Measurements from ENCODE around the gene SBNO1.
"Not testable (repeated sequence)": the region's sequence is repeated elsewhere in the genome, so short reads cannot be mapped to it uniquely, and the experiment has no call there.

SBNO1 gene

DNA sequence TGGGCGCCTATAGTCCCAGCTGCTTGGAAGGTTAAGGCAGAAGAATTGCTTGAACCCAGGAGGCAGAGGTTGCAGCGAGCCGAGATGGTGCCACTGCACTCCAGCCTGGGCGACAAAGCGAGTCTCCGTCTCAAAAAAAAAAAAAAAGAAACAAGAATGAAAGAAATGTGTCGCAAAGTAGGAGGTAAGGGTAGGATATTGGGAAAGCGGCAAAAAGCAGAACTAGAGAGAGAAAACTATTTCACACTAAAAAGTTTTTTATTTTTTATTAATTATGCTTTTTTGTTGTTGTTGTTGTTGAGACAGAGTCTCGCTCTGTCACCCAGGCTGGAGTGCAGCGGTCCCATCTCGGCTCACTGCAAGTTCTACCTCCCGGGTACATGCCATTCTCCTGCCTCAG is 17.7 kb downstream of the SBNO1 start:
- no peak for DNase-seq (ENCODE audit: low read depth)

DNA sequence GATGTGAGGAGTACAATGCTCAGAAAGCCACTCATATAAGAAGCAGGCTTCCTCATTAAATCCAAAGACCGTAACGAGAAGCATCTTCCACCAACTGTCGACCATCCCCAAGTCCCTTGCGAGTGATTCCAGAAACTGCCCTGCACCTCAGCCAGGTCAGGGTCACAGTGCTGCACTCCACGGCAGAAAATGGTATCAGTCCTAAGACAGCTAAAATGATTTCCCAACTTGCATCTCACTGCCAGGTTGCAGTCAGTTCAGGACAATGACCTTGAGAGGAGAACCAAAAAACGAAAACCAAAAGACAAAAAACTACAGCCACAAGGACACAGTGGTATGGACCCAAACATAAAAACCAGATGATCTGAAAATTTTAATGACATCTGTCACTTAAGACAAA is 20.6 kb downstream of the SBNO1 start:
- no peak for DNase-seq (ENCODE audit: low read depth)

DNA sequence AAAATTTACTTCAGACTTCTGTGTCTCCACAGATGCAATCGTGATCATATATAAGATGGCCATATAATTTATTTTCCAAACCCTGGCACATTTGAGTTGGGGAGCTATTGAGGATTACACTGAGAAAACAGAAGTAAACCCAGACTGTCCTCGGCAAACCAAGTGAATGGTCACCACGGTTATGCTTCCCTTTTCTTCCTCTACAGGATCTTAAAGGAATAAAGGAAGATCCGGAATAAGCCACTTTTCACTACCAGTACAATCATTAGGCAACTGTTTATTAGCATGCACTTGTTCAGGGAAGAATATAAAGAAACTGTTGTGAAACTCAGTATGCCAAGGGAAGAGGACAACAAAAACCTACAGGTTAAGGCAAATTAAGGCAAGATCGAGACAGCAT is 27.6 kb downstream of the SBNO1 start:
- no peak for DNase-seq (ENCODE audit: low read depth)

DNA sequence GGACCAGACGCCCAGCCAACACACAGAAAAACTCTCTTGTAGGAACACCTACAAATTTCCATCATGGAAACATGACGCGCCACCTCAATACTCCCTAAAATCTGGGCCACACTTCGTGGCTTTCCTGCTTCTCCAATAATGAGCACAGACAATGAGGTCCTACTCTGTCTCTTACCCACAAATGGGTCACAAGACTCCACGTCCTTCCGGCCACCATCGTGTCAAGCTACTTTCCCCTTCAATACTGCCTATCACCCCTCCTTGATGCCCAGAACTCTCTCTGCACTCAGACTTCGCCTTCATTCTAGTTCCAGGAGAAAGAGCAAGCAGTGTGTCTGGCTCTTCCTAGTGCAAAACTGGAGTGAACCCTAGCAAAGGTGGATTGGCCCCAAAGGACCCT is 28.1 kb downstream of the SBNO1 start:
- no peak for DNase-seq (ENCODE audit: low read depth)

DNA sequence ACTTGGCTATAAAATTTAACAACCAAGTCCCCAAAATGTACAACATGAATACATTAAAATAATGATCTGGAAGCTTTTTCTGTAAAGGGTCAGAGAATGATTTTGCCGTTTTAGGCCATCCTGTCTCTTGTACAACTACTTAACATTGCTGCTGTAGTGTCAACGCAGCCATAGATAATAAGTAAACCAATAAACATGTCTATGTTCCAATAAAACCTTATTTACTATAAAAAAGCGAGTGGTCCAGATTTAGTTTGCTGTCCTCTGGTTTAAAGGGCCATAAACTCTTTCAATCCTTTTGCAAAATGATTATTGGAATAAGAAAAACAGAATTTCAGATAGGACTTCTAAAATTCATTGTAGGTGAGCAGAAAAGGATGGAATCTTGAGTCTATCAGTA is 29.2 kb downstream of the SBNO1 start:
- no peak for DNase-seq (ENCODE audit: low read depth)

DNA sequence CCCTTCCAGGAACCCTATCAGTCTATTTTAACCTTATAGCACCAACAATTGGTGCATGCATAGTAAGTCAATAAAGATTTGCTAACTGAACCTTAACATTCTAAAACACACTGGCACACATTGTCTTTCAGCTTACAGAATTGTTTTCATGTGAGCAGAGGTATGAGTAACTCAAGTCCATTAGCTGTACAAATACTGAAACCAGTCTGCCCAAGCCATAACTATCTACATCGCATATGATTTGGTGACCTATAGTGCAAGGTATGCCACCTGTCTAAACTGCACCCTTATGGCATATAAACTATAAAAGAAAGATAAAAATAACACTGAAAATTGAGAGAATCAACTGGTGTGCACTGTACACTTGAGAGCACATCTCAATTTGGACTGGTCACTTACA is 34.8 kb downstream of the SBNO1 start:
- DNase-seq (ENCODE audit: low read depth), result no peak

DNA sequence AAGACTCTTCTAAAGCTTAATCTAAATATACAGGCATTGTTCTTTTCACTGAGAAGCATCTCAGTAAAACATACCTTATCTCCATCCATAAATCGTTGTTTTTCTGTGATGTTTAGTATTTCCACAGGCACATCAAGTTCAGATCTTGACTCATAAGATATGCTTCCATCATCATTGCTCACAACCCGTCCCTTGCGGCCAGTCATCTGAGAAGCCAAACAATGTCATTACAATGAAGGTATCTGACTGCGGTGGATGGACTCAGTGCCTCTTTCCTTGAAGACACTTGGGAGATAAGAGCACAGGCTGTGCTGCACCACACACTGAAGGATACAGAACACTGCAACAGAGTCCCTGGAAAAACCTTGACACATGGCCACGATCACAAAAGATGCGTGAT is 44.8 kb downstream of the SBNO1 start:
- DNase-seq (ENCODE audit: low read depth), result no peak

DNA sequence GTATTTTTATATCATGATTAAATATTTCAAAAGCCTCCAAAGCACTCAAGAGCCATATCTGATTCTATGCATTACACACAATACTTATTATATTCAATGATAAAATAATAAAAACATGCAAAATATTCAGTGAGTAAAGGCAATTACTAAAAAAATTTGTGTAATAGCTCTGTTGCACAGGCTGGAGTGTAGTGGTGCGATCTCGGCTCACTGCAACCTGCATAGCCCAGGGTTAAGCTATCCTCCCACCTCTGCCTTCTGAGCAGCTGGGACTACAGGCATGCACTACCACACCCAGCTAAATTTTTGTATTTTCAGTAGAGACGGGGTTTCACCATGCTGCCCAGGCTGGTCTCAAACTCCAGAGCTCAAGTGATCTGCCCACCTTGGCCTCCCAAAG is 45.4 kb downstream of the SBNO1 start:
- DNase-seq (ENCODE audit: low read depth), result no peak

DNA sequence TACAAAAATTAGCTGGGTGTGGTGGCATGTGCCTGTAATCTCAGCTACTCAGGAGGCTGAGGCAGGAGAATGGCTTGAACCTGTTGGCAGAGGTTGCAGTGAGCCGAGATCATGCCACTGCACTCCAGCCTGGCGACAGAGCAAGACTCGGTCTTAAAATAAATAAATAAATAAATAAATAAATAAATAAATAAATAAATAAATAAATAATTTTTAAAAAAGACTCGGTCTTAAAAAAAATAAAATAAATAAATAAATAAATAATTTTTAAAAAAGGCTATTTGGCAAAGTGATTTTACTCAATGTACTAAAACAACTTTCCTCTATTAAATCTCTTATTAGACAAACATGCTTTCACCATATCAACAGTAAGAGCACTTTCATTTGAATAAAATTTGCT is 51.6 kb downstream of the SBNO1 start:
- DNase-seq (ENCODE audit: low read depth), result not testable (repeated sequence)

DNA sequence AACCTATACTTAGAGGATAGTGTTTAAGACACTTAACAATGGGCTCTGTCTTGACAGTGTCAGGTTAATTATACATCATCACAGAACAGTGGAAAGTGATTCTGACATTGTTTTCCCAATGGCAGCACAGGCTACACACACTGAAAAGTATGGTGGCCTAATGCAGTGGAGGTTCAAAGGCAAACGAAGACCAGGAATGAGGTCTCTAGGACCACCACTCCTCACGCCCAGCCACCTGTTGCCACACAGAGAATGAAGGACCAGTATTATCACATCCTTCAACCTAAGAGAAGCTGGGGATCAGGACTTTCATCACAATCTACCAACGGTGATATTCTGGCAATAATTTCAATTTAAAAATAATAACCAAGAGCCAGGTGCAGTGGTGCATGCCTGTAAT is 58.4 kb downstream of the SBNO1 start:
- DNase-seq (ENCODE audit: low read depth), result no peak

DNA sequence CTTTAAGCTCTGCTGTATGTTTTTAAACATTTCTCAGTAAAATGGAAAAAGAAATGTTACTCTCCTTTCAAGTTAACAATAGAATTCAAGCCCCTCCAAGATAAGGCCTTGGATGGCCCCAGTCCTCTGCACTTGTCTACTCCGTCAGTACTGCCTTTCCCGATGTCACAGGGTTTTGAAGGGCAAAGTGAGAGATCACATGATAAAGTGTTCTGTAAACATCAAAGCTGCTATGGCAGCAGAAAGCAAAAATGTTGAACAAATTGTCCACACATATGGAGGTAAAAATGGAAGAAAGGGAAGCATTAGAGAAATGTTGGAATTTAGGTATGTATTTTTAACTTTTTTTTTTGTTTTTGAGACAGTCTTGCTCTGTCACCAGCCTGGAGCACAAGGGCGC is 59.5 kb downstream of the SBNO1 start:
- no peak for DNase-seq (ENCODE audit: low read depth)

DNA sequence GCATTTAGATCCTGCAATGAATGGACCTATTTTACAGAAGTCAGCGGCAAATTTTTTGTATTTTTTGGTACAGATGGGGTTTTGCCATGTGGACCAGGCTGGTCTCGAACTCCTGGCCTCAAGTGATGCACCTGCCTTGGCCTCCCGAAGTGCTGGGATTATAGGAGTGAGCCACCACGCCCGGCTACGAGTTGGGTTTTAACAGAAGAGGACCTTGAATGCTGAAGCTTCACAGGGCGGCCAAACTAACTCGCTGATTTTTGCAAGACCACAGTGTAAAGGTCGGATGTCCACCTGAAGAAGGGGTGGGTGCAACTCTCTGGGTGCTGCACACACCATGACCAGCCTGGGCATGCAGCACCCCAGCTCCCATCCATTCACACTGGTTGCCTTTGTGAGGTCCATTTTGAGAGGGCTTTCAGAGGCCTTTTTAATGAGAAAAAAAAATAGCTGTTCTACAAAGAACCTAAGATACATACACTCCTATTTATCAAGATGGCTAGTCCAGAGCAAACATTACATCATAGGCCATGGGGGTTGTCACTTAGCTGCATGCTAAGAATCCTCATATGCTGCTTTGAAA is 71.4 kb downstream of the SBNO1 start:
- no peak for DNase-seq (ENCODE audit: low read depth)

DNA sequence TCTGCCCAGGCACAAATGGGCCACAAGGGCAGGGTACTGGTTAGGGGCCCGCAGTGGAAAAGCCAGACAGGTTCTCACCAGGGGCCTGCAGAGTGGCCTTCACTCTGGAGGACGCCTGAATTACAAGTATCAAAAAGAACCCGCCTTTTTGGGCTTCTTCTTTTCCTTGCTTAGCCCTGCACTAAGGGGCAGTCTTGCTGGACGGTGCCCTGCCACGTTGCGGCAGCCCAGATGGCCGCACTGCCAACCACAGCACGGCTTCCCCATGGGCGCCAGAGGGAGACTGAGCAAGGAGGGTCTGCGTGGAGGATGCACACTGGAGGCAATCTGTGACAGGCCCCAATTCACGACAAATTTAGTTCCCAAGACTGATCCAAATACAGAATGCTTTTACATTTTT is 74.7 kb downstream of the SBNO1 start:
- DNase-seq (ENCODE audit: low read depth), result no peak

DNA sequence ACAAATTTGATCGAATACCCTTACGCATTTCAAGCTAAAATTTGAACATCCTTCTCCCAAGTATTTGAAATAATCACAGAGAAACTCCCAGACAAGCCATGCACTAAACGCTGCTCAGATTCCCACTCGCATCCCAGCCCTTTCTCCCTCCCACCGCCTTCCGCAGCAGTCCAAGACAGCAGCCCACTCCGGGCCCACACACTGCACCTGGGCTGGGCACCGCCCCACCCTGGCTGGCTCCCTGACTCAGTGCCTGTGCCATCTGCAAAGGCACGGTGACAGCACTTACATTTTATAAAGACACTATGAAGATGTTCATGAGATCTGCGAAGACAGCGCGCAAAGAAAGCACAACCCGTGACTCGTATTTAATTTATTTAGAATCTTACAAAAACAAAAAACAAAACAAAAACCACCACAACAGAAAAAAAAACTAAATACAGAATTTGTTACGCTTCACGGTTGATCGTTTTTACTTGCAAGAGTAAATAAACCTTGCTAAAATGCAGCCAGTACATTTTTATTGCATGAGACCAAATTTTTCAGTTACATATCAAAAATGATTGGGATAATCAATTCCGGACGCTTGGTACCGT is 75.8 kb downstream of the SBNO1 start:
- DNase-seq (ENCODE audit: low read depth), result no peak

DNA sequence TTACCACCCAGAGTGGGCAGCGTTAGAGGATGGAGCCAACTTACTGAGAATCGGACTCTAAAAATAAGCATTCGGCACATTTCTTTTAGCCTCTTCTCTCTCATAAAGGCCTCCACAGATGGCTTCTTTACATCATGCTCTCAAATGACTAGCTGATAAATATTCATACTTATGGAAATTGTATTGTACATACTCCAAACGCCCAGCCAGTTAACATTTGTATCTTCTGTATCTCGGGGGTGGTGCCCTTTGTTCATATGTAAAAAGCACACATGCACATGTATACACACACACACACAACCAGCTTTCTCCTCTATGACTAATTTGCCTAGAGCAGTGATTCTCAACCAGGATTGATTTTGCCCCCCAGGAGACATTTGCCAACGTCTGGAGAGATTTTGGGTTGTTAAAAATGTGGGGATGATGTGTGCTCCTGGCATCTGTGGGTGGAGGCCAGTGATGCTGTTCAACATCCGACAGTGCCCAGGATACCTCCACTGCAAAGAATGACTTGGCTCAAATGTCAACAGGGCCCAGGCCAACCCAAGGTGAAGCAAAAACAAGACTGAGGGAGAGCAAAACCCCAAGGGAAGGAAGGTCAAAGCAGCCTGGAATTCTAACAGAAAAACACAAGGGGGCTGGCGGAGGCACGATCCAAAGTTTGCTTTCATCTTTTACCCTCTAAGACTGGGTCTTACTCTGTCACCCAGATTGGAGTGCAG is 77.8 kb downstream of the SBNO1 start:
- DNase-seq (ENCODE audit: low read depth), result no peak

DNA sequence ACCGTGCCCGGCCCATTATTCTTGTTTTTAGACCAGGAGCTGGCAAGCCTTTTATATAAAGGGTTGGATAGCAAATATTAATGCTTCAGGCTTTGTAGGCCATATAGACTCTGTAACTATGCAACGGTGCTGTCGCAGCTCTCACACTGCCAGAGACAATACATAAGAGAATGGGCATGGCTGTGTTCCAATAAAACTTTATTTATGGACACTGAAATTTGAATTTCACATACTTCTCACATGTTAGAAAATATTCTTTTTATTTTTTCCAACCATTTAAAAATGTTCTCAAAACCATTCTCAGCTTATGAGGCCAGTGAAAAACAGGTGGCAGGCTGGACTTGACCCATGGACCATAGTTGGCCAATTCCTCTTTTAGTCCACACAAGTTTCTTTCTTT is 80.0 kb downstream of the SBNO1 start:
- no peak for DNase-seq (ENCODE audit: low read depth)

DNA sequence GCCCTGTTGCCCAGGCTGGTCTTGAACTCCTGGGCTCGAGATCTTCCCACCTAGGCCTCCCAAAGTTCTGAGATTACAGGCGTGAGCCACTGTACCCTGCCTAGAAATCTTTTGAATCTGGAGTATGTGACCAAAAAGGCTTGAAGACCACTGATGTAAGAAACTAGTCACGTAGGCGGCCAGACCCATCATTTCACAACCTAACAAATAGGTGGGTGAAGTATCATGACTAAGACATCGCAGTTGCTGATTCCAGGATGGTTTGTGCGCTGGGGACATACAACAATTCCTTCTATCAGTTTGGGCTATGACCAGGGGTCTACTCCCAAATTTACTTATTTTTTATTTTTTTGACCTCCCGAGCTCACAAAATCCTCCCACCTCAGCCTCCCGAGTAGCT is 81.2 kb downstream of the SBNO1 start:
- DNase-seq (ENCODE audit: low read depth), result no peak

DNA sequence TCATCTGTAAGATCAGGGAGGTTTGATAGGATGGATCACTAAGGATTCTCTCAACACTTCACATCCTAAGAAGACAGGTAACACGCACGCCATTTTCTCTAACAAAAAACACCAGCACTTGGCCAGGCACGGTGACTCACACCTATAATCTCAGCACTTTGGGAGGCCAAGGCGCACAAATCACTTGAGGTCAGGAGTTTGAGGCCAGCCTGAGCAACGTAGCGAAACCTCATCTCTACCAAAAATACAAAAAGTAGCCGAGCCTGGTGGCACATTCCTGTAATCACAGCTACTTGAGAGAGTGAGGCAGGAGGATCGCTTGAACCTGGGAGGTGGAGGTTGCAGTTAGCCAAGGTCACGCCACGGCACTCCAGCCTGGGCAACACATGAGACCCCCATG is 82.5 kb downstream of the SBNO1 start:
- no peak for DNase-seq (ENCODE audit: low read depth)

DNA sequence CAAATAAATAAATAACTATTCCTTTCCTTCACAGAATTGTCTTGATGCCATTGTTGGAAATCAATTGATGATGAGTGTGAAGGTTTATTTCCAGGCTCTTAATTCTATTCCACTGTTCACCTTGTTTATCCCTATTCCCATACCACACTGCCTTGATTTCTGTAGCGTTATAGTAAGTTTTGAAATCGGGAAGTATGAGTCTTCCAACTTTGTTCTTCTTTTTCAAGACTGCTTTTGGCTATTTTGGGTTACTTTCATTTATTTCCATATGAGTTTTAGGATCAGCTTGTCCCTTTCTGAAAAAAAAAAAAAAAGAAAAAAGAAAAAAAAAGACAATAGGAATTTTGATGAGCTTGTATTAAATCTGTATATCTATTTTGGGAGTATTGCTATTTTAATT is 83.7 kb downstream of the SBNO1 start:
- DNase-seq (ENCODE audit: low read depth), result no peak

DNA sequence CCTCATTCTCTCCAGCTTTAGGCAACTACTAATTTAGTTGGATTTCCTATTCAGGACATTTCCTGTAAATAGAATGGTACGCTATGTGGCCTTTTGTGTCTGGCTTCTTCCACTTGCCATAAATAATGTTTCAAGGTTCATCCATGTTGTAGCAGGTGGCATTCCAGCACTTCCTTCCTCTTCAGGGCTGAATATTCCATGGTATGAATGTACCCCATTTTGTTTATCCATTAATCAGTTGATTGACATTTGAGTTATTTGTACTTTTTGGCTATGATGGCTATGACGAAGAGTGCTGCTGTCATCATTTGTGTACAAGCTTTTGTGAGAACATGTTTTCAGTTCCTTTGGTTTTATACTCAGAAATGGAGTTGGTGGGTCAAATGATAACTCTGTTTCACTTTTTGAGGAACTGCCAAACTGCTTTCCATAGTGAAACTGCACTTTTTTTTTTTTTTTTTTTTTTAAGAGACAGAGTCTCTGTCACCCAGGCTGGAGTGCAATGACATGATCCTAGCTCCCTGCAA is 86.5 kb downstream of the SBNO1 start:
- DNase-seq (ENCODE audit: low read depth), result no peak

DNA sequence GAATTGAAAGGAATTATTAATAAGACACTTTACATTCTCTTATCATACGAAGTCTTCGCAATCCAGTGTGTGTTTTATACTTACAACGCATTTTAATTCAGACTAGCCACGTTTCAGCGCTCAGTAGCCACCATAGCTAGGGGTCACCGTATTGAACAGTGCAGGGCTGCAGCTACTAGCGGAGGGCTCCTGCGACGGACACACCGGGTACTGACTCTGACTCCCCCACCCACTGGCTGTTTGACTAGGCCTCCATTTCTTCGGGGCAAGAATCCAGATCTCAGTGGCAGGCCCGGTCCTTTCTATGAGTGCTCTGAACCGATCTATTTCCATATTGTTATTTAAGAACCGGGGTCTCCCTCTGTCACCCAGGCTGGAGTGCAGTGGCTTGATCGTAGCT is 91.5 kb downstream of the SBNO1 start:
- DNase-seq (ENCODE audit: low read depth), result no peak

DNA sequence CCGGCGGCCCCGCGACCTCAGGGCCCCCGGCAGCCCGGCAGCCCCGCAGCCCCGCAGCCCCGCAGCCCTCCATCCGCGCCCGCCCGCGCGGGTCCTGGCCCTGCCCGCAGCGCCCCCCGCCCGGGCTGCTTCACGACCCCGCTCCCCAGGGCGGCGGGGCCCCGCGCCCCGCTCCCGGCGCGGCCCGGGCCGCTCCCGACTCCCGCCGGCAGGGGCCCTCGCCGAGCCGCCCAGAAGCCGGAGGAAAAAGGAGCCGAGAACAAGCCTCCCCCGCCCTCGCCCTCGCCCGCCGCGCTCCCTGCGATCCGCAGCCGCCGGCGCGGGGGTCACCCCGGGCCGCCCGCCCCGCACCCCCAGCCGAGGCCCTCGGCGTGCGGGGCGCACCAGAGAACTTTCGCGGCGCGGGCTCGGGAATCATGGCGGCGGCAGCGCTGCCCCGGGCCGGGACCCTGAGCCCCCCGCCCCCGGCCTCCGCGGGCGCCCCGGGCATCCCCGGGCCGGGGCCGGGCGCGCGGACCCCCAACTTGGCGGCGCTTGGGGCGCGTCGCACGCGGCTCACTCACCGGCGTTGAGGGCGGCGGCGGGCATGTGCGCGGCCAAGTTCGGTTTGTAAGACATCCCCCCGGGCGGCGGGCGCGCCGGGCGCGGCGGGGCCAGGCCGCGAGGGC is 93.5 kb downstream of the SBNO1 start:
- DNase-seq (ENCODE audit: low read depth), result peak; percentile 38
